Endothelial cell of umbilical vein (primary cell): ENCODE data around the gene PLXNA4. TPM values are rescaled to one million over a fixed set of nuclear protein-coding genes. Genes with fewer than 3 reads are reported as not detected.

Experiments used
- BruUV-seq: library from RNA; stranded (reverse); fragments of 400-500 nt; replicated peaks from 2 replicates; lab custom pipeline; 2021; lab: Mats Ljungman, UMichigan
- CTCF ChIA-PET: fragments of 300-600, 350-600 bp; sonication (Branson Sonifier 250); formaldehyde crosslinking; loops from one replicate; lab custom pipeline; 2021; ENCODE audit warnings: antibody characterized with exemption, inconsistent platforms; lab: Charles Lee
- POLR2A ChIA-PET: fragments of 300-600, 350-600 bp; sonication (Branson Sonifier 250); formaldehyde crosslinking; loops from one replicate; lab custom pipeline; 2021; ENCODE audit warnings: antibody characterized with exemption, inconsistent platforms; lab: Charles Lee
- DNase-seq: peaks from one replicate; pipeline ENCODE4 v3.0.0-alpha.2; 2011; ENCODE audit warnings: low read depth, low spot score
- FAIRE-seq: peaks from 2 replicates; lab custom pipeline; 2011; peaks lifted over from hg19 to GRCh38; lab: Jason Lieb, UNC
- H2AFZ ChIP-seq: 2 replicates; pipeline ENCODE4 v1.6.0; 2012; ENCODE audit warnings: low read depth, low read length, control low read depth, inconsistent platforms
- H3K27ac ChIP-seq: 2 replicates; pipeline ENCODE4 v1.5.1; 2011; ENCODE audit warnings: low read depth, mild to moderate bottlenecking, control low read depth, low read length, moderate library complexity; ENCODE audit not compliant: insufficient read depth
- H3K27me3 ChIP-seq, 2 experiments: 2 replicates each; pipeline versions ENCODE4 v1.6.0 to v1.6.1; 2011; ENCODE audit warnings: low read length in 2 of 2, mixed read lengths in 1 of 2; ENCODE audit not compliant: control insufficient read depth in 2 of 2, insufficient read depth in 2 of 2
- H3K36me3 ChIP-seq, 2 experiments: 2 replicates in 1 of 2; 3 replicates in 1 of 2; pipeline ENCODE4 v1.5.1; 2011; ENCODE audit warnings: low read length in 2 of 2, mild to moderate bottlenecking in 1 of 2, moderate library complexity in 1 of 2; ENCODE audit not compliant: control insufficient read depth in 2 of 2, insufficient read depth in 2 of 2; ENCODE audit errors: extremely low read depth in 1 of 2
- H3K4me1 ChIP-seq: 3 replicates; pipeline ENCODE4 v1.5.1; 2011; ENCODE audit warnings: mild to moderate bottlenecking, low read length; ENCODE audit not compliant: control insufficient read depth, insufficient read depth; ENCODE audit errors: extremely low read depth
- H3K4me2 ChIP-seq: 2 replicates; pipeline ENCODE4 v1.6.1; 2011; ENCODE audit warnings: low read length, control low read depth, mixed read lengths; ENCODE audit not compliant: insufficient read depth
- H3K4me3 ChIP-seq, 3 experiments: fragments of 200-600 bp in 1 of 3; sonication (generic), shearing (Covaris generic) in 1 of 3; replicated peaks in 1 of 3; 2 replicates each; pipeline ENCODE4 v1.5.1; 2011 to 2016; ENCODE audit warnings: control low read depth in 3 of 3, low read length in 3 of 3, mild to moderate bottlenecking in 2 of 3, inconsistent platforms in 1 of 3, low read depth in 1 of 3, moderate library complexity in 1 of 3; ENCODE audit not compliant: insufficient read depth in 1 of 3
- H3K79me2 ChIP-seq: 2 replicates; pipeline ENCODE4 v1.6.0; 2012; ENCODE audit warnings: low read length, inconsistent platforms; ENCODE audit not compliant: control insufficient read depth, insufficient read depth
- H3K9ac ChIP-seq: replicated peaks from 2 replicates; pipeline ENCODE3; 2011; ENCODE audit warnings: low read length, control low read depth; ENCODE audit not compliant: insufficient read depth; ENCODE audit errors: extremely low read depth
- H3K9me1 ChIP-seq: replicated peaks from 3 replicates; pipeline ENCODE4 v1.6.0; 2011; ENCODE audit warnings: mild to moderate bottlenecking, low read length; ENCODE audit not compliant: control insufficient read depth, insufficient read depth; ENCODE audit errors: extremely low read depth
- H3K9me3 ChIP-seq: replicated peaks from 2 replicates; pipeline ENCODE4 v1.5.1; 2012; ENCODE audit warnings: low read length, inconsistent platforms; ENCODE audit not compliant: control insufficient read depth, insufficient read depth
- H4K20me1 ChIP-seq: replicated peaks from 2 replicates; pipeline ENCODE3; 2011; ENCODE audit warnings: mild to moderate bottlenecking, low read length; ENCODE audit not compliant: control insufficient read depth, insufficient read depth; ENCODE audit errors: extremely low read depth
- EZH2 ChIP-seq: IDR thresholded peaks from 2 replicates; pipeline ENCODE4 v1.6.1; 2012; ENCODE audit warnings: borderline replicate concordance, low read depth, mild to moderate bottlenecking, moderate library complexity, low read length, inconsistent platforms; ENCODE audit not compliant: severe bottlenecking
- FOS ChIP-seq: IDR thresholded peaks from 2 replicates; pipeline ENCODE4 v1.6.1; 2011; ENCODE audit warnings: mild to moderate bottlenecking, low read length, moderate library complexity, borderline replicate concordance; ENCODE audit not compliant: insufficient read depth
- GATA2 ChIP-seq: IDR thresholded peaks from 2 replicates; pipeline ENCODE4 v1.7.0; 2011; ENCODE audit warnings: low read depth, mild to moderate bottlenecking, moderate library complexity, mixed read lengths, low read length; ENCODE audit not compliant: insufficient read length, insufficient read depth
- JUN ChIP-seq: IDR thresholded peaks from 2 replicates; pipeline ENCODE4 v1.6.1; 2011; ENCODE audit warnings: borderline replicate concordance, low read depth; ENCODE audit not compliant: insufficient read length, insufficient read depth
- MYC ChIP-seq: IDR thresholded peaks from one replicate; pipeline ENCODE4 v1.6.1; 2011; ENCODE audit warnings: mild to moderate bottlenecking, low read depth, low read length
- POLR2A ChIP-seq: IDR thresholded peaks from 2 replicates; pipeline ENCODE4 v1.6.1; 2012; ENCODE audit warnings: low read depth, mild to moderate bottlenecking, control low read depth, low read length
- POLR2AphosphoS5 ChIP-seq: IDR thresholded peaks from 2 replicates; pipeline ENCODE4 v1.6.1; 2012; ENCODE audit warnings: low read depth, mild to moderate bottlenecking, control low read depth, low read length, moderate library complexity; ENCODE audit not compliant: insufficient read depth
- dilution Hi-C: fragments of 300-500 bp; cut with MboI; formaldehyde crosslinking; loops from one replicate; pipeline ENCODE4 v1.15.0; 2019; ENCODE audit warnings: low sequenced_read_pairs; ENCODE audit not compliant: extremely low pct_ligation_motif_present
- intact Hi-C: fragments of 100-400 bp; cut with micrococcal nuclease; formaldehyde crosslinking; loops from one replicate; pipeline ENCODE4 v1.10.0; 2022
- polyA plus RNA-seq, 4 experiments: library from polyadenylated mRNA; depleted of rRNA in 3 of 4; stranded (reverse) in 3 of 4; unstranded in 1 of 4; fragments of >200 nt; gene quantifications; 2 replicates each; pipeline versions ENCODE4 v1.2.1 to v1.2.3, GENCODE V29; 2011 to 2012; ENCODE audit warnings: missing spikeins in 1 of 4
- total RNA-seq: library from RNA; stranded (reverse); gene quantifications from 2 replicates; pipeline ENCODE4 v1.2.3, GENCODE V29; 2021
- TF ChIP-seq, protein P1 (sequence below): IDR thresholded peaks from 2 replicates; pipeline ENCODE4 v1.6.1; 2011; ENCODE audit not compliant: insufficient read depth, insufficient read length
- TF ChIP-seq, protein P2 (sequence below), 2 donors: IDR thresholded peaks; 1 replicate in 1 of 2; 2 replicates in 1 of 2; pipeline ENCODE4 v1.5.1; 2011; ENCODE audit warnings: low read length in 2 of 2, mild to moderate bottlenecking in 2 of 2, moderate library complexity in 2 of 2, control low read depth in 1 of 2, inconsistent platforms in 1 of 2, low read depth in 1 of 2; ENCODE audit not compliant: insufficient read depth in 1 of 2; ENCODE audit errors: extremely low read depth in 1 of 2

Gene PLXNA4
- total and polyA plus RNA-seq, 2 donors (not counting 3 experiments of a cell fraction or from before 2014, with no cell fraction given) = 12.1 to 20.4 TPM

GRCh38 chr7:132466367-132466766, 109.9 kb downstream of the PLXNA4 start:
- no peak overlapping the region for H3K4me2 ChIP-seq
- peaks cover 55% of the 10 kb centered on the region for H3K4me1 ChIP-seq
- intact Hi-C loops = no loop called here
- DNase-seq (no peak), FAIRE-seq (no peak)
- POLR2A ChIA-PET = no interaction called here
- no peaks in the 10 kb centered on the region for H4K20me1 ChIP-seq
- dilution Hi-C loops = no loop called here
- TF ChIP-seq GATA2 = no peak
- TF ChIP-seq EZH2 = no peak
- TF ChIP-seq JUN = no peak
- TF ChIP-seq, protein P1, sequence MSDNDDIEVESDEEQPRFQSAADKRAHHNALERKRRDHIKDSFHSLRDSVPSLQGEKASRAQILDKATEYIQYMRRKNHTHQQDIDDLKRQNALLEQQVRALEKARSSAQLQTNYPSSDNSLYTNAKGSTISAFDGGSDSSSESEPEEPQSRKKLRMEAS = no peak
- no peak for TF ChIP-seq MYC
- TF ChIP-seq, protein P2, sequence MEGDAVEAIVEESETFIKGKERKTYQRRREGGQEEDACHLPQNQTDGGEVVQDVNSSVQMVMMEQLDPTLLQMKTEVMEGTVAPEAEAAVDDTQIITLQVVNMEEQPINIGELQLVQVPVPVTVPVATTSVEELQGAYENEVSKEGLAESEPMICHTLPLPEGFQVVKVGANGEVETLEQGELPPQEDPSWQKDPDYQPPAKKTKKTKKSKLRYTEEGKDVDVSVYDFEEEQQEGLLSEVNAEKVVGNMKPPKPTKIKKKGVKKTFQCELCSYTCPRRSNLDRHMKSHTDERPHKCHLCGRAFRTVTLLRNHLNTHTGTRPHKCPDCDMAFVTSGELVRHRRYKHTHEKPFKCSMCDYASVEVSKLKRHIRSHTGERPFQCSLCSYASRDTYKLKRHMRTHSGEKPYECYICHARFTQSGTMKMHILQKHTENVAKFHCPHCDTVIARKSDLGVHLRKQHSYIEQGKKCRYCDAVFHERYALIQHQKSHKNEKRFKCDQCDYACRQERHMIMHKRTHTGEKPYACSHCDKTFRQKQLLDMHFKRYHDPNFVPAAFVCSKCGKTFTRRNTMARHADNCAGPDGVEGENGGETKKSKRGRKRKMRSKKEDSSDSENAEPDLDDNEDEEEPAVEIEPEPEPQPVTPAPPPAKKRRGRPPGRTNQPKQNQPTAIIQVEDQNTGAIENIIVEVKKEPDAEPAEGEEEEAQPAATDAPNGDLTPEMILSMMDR (IDR thresholded peaks at IDR 0.05; ENCODE audit: extremely low read depth in 1 of 2, insufficient read depth in 1 of 2, low read depth in 1 of 2, low read length in 2 of 2) = no peak
- no peak for TF ChIP-seq POLR2AphosphoS5
- TF ChIP-seq POLR2A = no peak
- no peak for TF ChIP-seq FOS
- no peaks in the 10 kb centered on the region for H3K9me3 ChIP-seq
- CTCF ChIA-PET = interaction anchor here (1.3 kb wide), 1 partner anchor 34 kb away, joined by 3 read pairs; no protein-coding TSS in a partner anchor
- H3K79me2 ChIP-seq = no peaks in the 10 kb centered on the region
- BruUV-seq = no TSS peak
- H3K27me3 ChIP-seq = no peaks in the 10 kb centered on the region
- H3K4me3 ChIP-seq = no peak overlapping the region
- H3K9ac ChIP-seq = no peak overlapping the region
- H3K9me1 ChIP-seq = no peaks in the 10 kb centered on the region
- H3K36me3 ChIP-seq = no peaks in the 10 kb centered on the region
- no peak overlapping the region for H3K27ac ChIP-seq
- H2AFZ ChIP-seq = no peak overlapping the region
